Activated CD8-positive, alpha-beta memory T cell treated with anti-CD3 and anti-CD28 coated beads for 36 hours (primary cell): ENCODE data around the gene MCAM. TPM values are rescaled to one million over a fixed set of nuclear protein-coding genes. Genes with fewer than 3 reads are reported as not detected.

Experiments used
- CTCF ChIA-PET: fragments of 350-600 bp; sonication (Branson Sonifier 250); formaldehyde crosslinking; loops from one replicate; lab custom pipeline; 2021; ENCODE audit warnings: antibody characterized with exemption; lab: Charles Lee
- POLR2A ChIA-PET: fragments of 350-600 bp; sonication (Branson Sonifier 250); formaldehyde crosslinking; loops from one replicate; lab custom pipeline; 2021; ENCODE audit warnings: antibody characterized with exemption; lab: Charles Lee
- total RNA-seq, 2 experiments: library from RNA; stranded (reverse); gene quantifications; one replicate each; pipeline ENCODE4 v1.2.3, GENCODE V29; 2021

The MCAM gene
- total RNA-seq, 2 experiments from 2014 or later: 4.6 to 4.8 TPM

DNA sequence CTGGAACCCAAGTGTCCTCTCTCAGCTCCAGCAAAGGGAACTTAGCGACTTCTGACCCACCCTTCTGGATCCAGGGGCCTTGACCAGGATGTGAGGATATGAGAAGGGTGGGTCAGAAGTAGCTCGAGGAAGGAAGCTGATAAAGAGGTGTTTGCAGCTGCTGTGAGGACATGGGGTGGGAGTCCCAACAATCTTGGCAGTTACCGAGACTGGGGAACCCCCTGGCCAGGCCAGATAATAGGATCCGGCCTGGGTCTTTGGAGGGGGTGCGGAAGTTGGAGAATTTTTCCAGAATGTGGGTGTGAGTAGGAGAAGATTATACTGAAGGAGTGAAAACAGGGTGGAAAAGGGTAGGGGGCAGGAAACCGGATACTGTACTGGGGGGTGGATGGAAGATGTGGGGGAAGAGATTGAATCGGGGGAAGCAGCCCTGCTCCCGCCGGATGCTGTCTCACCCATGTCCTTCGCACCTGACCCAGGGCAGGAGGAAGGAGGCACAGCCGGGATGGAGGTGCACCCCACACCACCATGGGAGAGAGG, 2.8 kb upstream of the MCAM start:
- ChIA-PET CTCF (interaction anchor here (1.0 kb wide), 1 partner anchor 14 kb away, joined by 3 read pairs; the partner anchor contains the start of gene RNF26), POLR2A (no interaction called here)

DNA sequence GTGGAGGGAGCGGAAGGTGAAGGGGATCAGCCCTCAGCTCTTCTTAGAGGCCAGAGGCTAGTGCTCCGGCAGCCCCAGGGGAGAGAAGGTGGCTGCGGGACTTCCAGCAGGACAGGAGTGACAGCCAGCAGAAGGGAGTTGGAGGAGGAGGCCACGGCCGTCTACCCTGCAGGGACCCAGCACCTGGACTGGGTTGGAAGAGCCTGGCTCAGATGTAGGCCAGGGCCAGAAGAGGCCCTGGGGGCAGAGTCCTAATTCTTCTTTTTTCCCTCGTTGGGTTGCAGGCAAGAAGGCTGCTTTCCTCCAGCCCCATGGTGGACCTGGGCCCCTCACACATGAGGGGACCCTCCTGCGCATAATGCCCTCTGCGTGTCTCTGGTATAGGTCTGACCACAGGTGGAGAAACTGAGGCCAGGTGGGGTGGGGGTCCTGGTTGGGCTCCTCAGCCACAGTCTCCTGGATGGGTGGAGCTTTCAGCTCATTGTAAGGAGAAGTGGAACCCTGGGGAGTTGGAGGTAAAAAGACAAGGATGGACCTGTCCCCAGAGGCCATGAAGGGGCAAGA, 2.3 kb upstream of the MCAM start:
- ChIA-PET CTCF (interaction anchor here (1.0 to 1.2 kb wide), 2 partner anchors 15 to 122 kb away, joined by 3 read pairs; partner anchors contain the start of gene RNF26), POLR2A (interaction anchor here (1.0 kb wide), 1 partner anchor 113 kb away, joined by 3 read pairs; the partner anchor contains the start of gene CBL)

DNA sequence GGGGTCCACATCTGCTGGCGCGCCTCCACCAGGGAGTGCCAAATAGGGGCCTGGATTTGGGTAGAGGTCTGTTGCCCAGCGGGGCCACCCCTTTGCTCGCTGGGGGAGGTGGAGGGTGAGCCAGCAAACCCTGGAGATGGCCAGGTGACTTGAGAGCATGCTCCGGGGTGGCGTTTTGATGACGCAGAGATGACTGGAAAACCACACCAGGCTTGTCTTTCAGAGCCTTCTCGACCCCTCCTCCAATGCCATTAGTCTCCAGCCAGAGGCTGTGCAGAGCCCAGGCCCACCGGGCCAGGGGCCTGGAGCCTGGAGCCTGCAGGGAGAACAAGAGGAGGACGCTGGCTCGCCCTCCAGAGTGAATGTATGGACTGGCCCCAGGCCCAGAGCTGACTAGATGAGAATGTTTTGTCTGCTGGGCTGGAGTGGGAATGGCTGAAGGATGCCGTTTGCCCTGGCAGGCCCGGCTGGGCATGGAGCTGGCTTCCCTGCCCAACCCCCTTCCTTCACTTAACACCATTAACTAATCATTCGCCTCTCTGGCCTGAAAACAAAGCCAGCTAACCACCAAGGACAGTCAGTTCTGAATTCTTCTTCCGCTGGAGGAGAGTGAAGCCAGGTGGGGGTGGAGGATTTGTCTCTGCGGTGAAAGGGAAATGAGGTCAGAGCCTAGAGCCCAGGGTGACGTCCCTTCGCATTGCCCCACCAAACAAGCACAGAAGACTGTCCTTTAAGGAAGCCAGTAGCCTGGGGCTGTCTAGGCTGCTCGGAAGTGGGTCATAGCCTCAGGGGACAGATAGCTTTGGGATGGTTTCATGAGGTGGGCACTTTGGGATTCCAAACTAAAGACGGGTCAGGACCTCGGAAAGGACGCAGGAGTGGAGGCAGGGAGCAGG, 1.6 kb upstream of the MCAM start:
- ChIA-PET CTCF (interaction anchor here (1.0 to 1.2 kb wide), 3 partner anchors 16 to 121 kb away, joined by 3 read pairs; partner anchors contain the start of gene RNF26), POLR2A (interaction anchor here (1.0 kb wide), 1 partner anchor 112 kb away, joined by 3 read pairs; the partner anchor contains the start of gene CBL)

DNA sequence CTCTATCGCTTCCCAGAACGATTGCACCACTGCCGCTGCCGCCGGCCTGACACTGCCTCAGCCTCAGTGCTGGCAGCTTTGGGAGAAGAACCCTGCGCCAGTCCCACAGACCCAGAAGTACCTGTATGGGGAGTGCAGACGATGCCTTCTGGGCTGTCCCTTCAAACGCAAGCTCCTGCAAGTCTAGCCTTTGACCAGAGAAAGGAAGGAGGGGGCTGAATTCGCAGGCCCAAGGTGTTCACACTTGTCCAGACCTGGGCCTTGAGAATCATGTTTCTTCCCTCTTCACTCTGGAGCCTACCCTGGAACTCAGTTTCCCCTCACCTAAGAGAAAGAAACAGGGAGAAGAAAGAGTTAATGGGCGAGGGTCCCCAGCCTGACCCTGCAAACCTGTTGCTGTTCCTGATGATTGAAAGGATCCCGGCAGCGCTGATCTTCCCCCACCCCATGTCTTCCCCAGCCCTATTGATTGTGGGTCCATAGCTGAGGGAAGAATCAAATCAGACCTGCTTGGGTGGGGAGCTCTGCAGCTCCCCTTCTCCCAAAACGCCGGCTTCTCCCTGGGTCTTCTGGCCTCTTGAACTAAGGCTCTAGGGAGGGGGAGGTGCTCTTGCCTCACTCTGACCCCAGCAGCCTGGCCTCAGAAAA, 786 bp upstream of the MCAM start:
- CTCF ChIA-PET: interaction anchor here (1.0 to 1.2 kb wide), 3 partner anchors 21 to 121 kb away, joined by 3 read pairs; no protein-coding TSS in a partner anchor
- POLR2A ChIA-PET: interaction anchor here (1.1 kb wide), 1 partner anchor 223 kb away, joined by 4 read pairs; a partner anchor contains a TSS

DNA sequence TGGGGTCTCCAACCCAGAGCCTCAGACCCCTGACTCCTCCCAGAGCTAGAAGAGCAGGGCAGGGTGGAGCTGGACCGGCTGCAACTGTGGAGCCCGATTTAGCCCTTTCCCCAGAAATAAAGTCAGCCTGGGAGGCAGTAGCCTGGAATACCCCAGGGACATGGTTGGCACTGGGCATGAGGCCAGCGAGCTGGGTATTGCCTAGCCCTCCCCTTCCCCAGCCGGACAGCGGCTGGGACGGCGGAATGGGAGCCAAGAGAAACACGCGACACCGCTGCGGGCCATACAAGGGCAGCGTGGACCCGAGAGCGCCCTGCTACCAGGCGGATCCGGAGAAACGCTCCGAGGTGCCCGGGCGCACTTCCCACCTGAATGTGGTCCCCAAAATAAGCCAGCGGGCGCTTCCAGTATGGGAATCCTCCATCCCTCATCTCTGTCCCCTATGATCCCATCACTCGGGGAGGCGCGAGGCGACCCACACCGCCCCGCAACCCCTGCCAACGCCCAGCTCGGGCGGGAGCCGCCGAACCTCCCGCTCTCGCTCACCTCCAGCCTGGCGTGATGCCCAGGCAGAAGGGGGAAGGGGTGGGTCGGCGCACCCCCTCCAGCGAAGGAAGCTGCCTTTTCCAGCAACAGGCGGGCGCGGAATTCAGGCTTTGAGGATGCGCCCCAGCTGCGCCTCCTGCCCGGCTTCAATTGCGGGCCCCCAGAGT, 758 bp downstream of the MCAM start:
- ChIA-PET CTCF (interaction anchor here (0.9 to 2.1 kb wide), 5 partner anchors 8 to 110 kb away, joined by 3 to 7 read pairs (median 3); partner anchors contain the start of gene CBL), POLR2A (interaction anchor here (1.2 kb wide), 1 partner anchor 53 kb away, joined by 5 read pairs; no protein-coding TSS in a partner anchor)

DNA sequence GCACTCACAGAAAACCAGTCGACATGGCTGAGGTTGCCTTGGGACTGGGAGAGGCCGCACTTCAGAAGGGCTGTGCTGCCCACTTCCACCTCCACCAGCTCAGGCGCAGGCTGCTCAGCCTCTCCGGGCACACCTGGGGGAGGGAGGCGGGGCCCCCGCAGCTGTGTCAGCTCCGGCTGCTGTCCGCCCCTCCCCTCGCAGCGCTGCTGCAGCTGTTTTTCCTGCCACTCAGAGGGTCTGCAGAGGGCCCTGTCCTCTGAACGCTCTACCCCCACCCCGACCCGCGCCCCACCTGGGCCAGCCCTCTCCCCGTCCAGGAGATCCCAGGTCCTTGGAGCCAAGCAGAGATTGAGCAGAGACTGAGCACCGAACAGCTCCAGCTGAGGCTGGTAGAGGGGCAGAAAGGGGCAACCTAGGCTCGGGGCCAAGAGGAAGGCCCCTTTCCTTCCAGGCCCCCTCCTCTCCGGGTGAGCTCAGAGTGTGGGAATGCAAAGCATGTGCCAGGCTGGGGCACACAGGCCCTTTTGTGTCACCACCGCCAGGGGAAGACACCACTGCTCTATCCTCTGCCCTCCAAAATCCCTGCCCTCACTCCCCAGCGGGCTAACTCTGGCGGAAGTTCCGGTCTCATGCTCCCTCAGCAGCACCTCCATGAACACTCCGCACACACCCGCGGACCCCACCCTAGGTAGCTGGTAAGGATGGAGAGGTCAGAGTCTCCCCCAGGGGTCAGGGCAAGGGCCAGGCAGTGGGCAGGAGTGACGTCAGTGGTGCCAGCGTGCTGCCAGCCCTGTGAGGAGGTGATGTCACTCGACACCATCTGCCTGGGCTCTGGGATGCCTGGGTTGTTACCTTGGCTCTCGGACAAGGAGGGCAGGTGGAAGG, 1.6 kb downstream of the MCAM start:
- POLR2A ChIA-PET: interaction anchor here (0.6 to 1.2 kb wide), 2 partner anchors 52 to 368 kb away, joined by 3 to 5 read pairs; no protein-coding TSS in a partner anchor
- CTCF ChIA-PET: interaction anchor here (0.9 to 2.1 kb wide), 5 partner anchors 9 to 109 kb away, joined by 3 to 7 read pairs (median 4); partner anchors contain the start of gene CBL

DNA sequence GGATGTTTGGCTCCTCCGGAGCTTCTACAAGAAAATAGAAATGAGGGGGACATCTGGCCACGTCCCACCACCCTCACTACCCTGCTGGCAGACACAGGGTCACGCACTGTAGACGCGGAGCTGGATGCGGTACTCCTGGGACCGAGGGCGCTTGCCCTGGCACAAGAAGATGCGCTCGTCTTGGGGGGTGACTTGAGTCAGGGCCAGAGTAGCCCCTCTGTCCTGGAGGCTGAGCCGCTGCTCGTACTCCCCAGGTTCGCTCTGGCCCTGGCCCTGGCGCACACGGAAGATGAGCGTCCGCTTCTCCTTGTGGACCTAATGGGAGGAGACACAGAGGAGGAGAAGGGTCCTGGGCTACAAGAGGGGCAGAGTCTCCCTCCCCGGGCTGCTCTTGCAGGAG, 2.2 kb downstream of the MCAM start:
- ChIA-PET POLR2A (no interaction called here), CTCF (interaction anchor here (1.0 to 2.1 kb wide), 4 partner anchors 9 to 109 kb away, joined by 3 to 7 read pairs (median 4); partner anchors contain the start of gene CBL)

DNA sequence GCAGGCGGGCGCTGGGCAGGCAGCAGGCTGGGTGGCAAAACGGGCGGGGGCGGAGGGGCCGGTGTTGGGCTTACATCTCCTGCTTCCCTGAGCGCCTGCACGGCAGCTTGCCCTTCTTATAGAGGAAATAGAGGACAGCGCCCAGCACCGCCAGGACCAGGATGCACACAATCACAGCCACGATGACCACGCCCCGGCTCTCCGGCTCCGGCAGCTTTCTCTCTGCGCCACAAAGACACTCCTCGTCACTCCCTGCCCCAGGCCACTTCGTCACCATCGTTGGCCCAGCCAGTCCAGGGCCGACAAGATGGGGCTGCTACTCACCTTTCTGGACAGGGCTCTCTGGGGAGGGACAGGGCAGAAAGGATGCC, 6.3 kb downstream of the MCAM start:
- ChIA-PET CTCF (interaction anchor here (1.2 kb wide), 2 partner anchors 12 to 26 kb away, joined by 3 read pairs; no protein-coding TSS in a partner anchor), POLR2A (no interaction called here)

DNA sequence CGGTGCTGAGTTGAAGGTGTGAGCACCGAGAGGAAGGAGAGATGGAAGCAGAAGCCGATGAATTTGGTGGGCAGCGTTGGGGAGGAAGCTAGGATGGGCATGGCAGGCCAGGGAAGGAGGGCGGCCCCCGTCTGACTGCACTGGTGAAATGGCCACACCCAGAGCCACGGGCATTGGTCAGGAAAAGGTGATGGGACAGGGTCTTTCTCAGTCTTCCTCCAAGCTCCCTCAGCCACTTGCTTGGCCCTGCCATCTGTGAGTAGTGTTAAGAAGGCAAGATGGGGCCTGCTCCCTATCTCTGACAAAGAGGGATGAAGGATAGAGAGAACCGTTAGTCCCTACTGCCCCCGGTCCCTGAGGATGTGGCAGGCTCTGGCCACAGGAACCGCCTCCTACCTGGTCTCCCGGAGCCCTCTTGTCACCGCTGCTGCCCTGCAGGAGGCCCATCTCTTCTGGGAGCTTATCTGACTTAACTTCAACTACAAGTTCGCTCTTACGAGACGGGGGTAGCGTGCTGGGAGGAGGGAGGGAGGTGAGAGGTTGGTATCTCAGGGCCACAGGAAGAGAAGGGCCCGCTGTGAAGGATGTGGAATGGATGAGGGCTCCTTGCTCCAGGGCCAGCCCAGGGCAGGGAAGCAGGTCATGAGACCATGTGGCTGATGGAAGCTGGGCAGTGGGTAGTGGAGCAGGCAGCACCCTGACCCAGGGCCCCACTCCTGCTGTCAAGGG, 6.8 kb downstream of the MCAM start:
- ChIA-PET POLR2A (no interaction called here), CTCF (interaction anchor here (1.2 to 1.7 kb wide), 3 partner anchors 11 to 25 kb away, joined by 3 read pairs; no protein-coding TSS in a partner anchor)

DNA sequence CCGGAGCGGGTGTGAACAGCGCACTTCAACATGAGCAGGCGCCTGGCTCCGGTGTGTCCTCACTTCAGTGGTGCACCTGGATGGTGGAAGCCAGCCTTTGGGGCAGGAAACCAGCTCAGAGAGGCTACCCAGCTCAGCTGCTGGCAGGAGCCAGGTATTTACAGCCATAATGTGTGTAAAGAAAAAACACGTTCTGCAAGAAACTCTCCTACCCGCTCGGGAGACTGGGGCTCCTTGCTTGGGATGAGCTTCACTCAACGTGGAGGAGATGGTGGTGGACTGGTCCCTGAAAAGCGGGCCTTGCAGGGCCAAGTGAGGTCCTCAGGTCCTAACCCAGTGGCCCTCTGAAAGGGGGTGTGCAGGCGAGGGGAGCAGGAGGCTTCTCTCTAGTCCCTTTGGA, 7.5 kb downstream of the MCAM start:
- ChIA-PET CTCF (interaction anchor here (1.2 to 1.7 kb wide), 2 partner anchors 12 to 15 kb away, joined by 3 read pairs; no protein-coding TSS in a partner anchor), POLR2A (interaction anchor here (1.1 kb wide), 1 partner anchor 140 kb away, joined by 3 read pairs; no protein-coding TSS in a partner anchor)

DNA sequence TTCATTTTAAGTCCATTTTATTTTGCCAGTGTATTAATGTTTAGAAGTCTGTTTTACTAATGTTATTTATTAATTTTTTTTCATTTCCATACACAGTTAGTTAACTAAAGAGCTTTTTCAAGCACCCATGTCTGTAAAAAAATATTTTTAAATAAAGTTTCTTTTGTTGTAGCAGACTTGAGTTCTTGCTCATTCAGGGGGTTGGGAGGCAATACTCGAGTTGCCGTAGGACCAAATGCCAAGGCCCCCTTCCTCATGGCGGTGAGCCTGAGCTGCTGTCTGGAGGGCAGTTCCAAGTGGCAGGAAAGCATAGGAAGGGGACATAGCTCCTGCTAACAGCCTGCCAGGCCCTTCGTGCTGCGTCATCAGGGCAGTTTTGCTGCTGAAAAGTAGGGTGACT, 9.0 kb downstream of the MCAM start:
- CTCF ChIA-PET: interaction anchor here (0.6 to 1.1 kb wide), 3 partner anchors 15 to 111 kb away, joined by 4 to 5 read pairs (median 5); no protein-coding TSS in a partner anchor
- POLR2A ChIA-PET: interaction anchor here (0.5 kb wide), 1 partner anchor 695 kb away, joined by 3 read pairs; no protein-coding TSS in a partner anchor

DNA sequence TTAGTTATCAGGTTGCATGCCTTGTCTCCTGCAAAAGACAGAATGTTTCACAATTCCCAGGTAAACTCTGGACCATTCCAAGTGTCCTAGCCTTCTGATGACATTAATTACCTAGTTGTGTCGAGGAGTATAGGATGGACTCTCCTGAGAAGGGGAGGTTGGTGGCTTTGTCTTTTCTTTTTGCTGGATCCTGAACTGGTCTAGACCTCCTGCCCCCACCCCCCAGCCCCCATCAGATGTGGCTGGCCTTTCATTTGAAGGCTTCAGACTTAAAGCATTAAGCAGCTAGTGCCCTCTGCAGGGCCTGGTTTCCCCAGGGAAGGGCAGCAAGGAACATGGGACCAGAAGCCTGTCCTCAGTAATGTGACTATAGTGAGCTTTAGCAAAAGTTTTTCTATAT, 9.7 kb downstream of the MCAM start:
- POLR2A ChIA-PET: no interaction called here

DNA sequence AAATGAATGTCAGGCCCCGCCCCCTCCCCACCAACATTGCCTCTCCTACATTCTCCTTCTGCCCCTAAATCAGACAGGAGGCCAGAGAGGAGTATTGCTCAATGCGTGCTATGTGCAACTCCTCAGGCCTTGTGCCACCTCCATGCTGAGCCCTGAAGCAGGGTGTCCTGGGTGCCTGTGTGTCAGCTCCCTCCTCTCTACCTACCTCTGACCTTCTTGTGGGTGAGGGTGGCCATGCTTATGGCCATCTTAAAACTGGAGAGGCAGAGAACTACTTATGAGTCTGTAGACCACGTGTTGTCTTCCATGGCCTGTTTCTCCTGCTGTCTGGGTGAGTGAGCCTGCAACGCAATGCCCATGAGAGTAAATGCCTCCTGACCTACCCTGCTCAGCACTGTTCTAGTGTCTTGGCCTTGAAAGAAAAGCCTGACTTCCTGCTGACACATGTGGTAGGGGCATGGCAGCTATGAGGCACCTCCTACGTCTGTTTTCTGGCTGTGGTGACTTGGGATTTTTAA, 10.5 kb downstream of the MCAM start:
- ChIA-PET CTCF (interaction anchor here (1.1 to 1.7 kb wide), 2 partner anchors 15 to 18 kb away, joined by 4 read pairs; no protein-coding TSS in a partner anchor), POLR2A (interaction anchor here (0.7 kb wide), 2 partner anchors 191 to 217 kb away, joined by 3 to 5 read pairs; no protein-coding TSS in a partner anchor)

More for the DNA sequence above, 9.7 kb downstream of the MCAM start:
- CTCF ChIA-PET: interaction anchor here (0.6 to 1.7 kb wide), 3 partner anchors 15 to 24 kb away, joined by 4 to 5 read pairs (median 4); no protein-coding TSS in a partner anchor

DNA sequence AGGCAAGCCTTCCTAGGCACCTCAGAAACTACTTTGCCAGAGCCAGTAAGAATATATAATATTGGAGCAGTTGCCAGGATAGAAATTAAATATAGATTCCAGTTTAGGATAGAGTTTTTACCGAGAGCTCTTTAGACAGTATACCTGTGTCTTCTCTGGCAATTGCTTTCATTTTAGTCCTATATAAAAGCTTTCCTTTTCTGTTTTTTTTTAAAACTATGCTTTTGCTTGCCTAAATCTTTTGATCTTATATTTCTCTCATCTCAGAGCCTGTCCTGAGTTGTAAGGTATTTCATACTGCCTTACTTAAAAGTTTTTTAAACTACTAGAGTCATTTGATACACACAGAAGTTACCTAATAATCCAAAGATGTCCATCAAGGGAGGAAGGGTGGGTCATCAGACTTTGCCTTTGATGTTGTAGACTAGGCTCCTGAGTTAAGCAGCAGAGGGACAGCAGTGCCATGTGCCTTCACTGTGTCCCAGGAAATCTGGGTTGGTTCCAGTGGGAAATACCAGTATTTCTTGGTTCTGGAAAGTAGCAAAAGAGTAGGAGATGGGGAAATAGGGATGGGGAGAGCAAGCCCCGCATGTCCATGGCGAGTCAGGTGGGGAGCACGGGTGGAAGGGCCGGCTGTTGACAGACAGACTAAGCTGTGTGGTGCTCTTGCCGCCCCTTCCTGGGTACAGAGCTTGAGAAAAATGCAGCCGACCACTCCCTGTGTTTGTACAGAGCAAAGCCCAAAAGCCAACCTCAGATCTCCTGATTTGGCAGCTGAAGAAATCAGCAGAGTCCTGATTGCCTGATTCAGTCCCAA, 11.2 kb downstream of the MCAM start:
- ChIA-PET POLR2A (no interaction called here), CTCF (interaction anchor here (1.1 to 1.7 kb wide), 2 partner anchors 16 to 18 kb away, joined by 4 read pairs; no protein-coding TSS in a partner anchor)
